HuH-7 (cell line): ENCODE data around the gene CD34.

Source experiments
- DNase-seq: peaks from one replicate; pipeline ENCODE4 v3.0.0; 2011; ENCODE audit warnings: low spot score

Gene CD34

GRCh38 chr1:207831517-207832327 lies 79.2 kb downstream of the CD34 start:
- DNase-seq = no peak
